WI38 (cell line): ENCODE data around the gene SPG21.

Experiments used
- H3K4me3 ChIP-seq: 2 replicates; pipeline ENCODE4 v1.5.1; 2011; ENCODE audit warnings: low read depth, mild to moderate bottlenecking, control low read depth, low read length
- TF ChIP-seq, protein P1 (sequence below): IDR thresholded peaks from 2 replicates; pipeline ENCODE4 v1.5.1; 2012; ENCODE audit warnings: low read depth, mild to moderate bottlenecking, control low read depth, low read length

SPG21 gene

DNA sequence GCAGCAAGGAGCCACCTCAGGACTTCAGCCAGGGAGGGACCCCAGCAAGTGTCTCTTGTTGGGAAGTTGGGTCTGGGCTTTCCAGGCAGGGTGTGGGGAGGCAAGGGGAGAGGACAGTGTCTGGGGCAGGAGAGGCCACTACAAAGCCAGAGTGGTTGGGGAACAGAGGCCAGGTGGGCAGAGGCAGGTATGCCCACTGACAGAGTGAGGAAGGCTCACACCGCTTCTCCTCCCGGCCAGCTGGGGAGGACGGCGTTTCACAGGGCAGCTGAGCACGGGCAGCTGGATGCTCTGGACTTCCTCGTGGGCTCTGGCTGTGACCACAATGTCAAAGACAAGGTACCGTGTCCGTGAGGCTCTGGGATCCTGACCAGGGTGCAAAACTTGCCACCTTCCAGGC lies 63.1 kb downstream of the SPG21 start:
- H3K4me3 ChIP-seq = no peak overlapping the region
- TF ChIP-seq, protein P1, sequence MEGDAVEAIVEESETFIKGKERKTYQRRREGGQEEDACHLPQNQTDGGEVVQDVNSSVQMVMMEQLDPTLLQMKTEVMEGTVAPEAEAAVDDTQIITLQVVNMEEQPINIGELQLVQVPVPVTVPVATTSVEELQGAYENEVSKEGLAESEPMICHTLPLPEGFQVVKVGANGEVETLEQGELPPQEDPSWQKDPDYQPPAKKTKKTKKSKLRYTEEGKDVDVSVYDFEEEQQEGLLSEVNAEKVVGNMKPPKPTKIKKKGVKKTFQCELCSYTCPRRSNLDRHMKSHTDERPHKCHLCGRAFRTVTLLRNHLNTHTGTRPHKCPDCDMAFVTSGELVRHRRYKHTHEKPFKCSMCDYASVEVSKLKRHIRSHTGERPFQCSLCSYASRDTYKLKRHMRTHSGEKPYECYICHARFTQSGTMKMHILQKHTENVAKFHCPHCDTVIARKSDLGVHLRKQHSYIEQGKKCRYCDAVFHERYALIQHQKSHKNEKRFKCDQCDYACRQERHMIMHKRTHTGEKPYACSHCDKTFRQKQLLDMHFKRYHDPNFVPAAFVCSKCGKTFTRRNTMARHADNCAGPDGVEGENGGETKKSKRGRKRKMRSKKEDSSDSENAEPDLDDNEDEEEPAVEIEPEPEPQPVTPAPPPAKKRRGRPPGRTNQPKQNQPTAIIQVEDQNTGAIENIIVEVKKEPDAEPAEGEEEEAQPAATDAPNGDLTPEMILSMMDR = no peak

DNA sequence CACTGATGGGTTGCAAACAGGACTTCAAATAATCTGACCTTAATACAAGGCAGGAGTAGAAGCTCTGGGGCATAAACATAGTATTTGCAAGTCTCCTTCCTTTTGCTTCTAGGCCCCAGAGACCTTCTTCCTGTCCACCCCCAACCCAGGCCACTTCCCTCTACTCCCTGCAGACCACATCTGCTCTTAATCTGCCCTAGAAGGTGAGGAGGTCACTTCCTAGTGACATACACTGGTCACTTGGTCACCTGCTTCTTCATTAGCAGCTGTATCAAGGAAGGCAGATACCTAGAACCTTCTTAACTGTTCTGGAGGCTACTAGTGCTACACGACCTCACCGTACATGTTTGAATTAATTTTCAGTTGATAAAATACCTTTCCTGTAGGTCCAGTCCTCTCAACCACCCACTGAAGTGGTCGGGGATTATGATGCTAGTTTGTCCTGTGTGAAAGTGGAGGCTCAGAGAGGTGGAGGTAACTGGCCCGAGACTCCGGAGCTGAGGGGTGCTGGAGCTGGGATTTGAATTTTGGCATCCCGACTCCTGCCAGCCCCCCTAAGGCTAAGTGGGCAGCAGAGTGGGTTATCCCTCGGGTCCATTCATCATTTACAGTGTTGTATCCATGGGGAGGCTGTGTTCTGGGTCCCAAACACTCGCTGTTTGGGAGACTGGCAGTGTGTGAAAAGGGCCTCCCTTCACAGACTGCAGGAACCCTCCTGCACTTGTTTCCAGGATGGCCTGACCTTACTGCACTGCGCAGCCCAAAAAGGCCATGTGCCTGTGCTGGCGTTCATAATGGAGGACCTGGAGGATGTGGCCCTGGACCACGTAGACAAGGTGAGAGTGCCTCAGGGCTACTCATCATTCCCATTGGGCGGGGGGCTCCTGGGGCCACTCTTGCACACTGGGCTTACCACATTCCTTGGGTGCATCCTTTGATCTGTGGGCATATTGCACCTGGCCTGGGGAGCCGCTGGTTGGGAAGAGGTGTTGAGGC lies 64.1 kb downstream of the SPG21 start:
- no peak overlapping the region for H3K4me3 ChIP-seq
- TF ChIP-seq, protein P1 = no peak

DNA sequence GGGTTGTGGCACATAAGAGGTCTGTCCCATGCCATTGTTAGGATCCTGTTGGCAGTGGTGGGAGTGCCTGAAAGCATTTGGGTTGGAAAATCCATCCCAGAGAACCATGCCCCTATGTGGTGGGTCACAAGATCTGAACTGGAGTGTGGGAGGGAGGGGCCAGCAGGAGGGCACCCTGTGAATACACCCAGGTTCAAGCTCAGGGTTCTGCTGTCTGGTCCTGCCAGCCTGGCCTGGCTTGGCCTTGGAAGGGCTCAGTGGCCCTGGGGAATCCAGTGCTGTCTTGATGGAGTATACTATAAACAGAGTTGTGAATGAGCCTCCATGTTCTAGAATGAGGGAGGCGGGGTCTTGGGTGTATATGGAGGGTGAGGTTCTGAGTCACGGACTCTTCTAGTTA lies 66.2 kb downstream of the SPG21 start:
- TF ChIP-seq, protein P1 = no peak
- no peak overlapping the region for H3K4me3 ChIP-seq

DNA sequence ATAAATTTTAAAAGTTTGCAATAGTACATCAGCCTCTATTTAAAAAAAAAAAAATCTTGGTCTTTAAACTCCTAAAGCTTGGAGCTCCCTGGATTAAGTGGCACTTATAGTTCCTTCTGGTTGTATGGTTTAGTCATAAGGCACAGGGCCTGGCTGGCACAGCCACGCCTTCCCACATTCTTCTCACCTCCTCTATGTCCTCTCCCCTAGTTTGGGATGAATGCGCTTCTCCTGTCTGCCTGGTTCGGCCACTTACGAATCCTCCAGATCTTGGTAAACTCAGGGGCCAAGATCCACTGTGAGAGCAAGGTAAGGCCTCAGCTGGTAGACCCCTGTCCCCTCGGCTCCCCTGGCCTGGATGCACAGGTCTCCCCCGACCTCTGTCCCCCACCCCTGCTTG lies 68.0 kb downstream of the SPG21 start:
- no peak overlapping the region for H3K4me3 ChIP-seq
- TF ChIP-seq, protein P1 = no peak

DNA sequence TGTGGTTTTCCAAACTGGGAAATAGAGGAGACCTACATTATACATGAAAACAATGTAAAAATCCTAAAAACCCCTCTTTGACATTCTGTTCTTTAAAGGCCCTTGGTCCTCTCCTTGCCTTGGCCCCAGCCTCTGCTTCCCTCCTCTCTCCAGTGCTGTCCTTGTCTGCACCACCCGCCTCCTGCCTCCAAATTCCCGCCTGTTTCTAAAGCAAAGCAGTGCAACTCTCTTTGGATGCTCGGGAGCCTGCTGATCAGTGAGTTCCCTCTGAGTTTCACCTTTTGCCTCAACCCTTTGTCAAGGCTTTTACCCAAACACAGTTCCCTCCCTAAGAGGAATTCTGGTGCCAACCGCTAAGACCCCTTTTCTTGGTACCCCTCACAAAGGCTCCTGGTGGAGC lies 70.0 kb downstream of the SPG21 start:
- TF ChIP-seq, protein P1 = no peak
- H3K4me3 ChIP-seq = no peak overlapping the region

DNA sequence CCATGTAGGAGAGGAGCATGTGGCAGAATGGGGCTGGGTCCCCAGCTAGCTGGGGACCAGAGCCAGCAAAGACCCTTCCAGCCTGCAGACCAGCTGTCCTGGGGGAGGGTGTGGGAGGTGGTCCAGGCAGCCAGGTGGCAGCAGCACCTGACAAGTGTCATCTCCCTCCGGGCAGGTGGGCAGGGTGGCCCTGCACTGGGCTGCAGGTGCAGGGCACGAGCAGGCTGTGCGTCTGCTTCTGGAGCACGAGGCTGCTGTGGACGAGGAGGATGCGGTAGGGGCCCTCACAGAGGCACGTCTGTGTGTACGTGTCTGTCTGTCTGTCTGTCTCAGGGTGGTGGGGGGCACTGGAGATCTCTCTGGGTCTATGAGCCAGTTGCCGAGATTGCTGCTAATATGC lies 72.5 kb downstream of the SPG21 start:
- TF ChIP-seq, protein P1 = no peak
- H3K4me3 ChIP-seq = no peak overlapping the region

DNA sequence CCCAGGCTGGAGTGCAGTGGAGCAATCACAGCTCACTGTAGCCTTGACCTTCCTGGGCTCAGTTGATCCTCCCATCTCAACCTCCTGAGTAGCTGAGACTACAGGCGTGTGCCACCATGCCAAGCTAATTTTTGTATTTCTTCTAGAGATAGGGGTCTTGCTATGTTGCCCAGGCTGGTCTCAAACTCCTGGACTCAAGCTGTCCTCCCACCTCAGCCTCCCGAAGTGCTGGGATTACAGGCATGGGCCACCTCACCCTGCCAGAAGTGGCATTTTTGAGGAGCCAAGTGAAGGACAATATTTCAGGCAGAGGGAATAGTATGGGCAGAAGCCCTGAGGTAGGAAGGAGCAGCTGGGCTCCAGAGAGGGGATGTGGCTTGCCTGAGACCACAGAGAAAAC lies 73.3 kb downstream of the SPG21 start:
- no peak overlapping the region for H3K4me3 ChIP-seq
- TF ChIP-seq, protein P1 = no peak
